IMR-90 (cell line): ENCODE results near the gene RASGRP1. TPM values are rescaled to one million over a fixed set of nuclear protein-coding genes. Genes with fewer than 3 reads are reported as not detected.

Experiments used
- ATAC-seq: fragments of 200-7000 bp; cut with Tn5 transposase; 2 replicates; pipeline ENCODE4 v1.9.1; 2020; ENCODE audit warnings: low read depth, mild to moderate bottlenecking, moderate library complexity
- BruUV-seq: library from RNA; stranded (reverse); fragments of 400-500 nt; replicated peaks from 2 replicates; lab custom pipeline; 2021; lab: Mats Ljungman, UMichigan
- CTCF ChIA-PET: fragments of 300-600 bp; formaldehyde crosslinking; extraction: SDS; loops from one replicate; lab custom pipeline; 2021; ENCODE audit warnings: antibody characterized with exemption; lab: Yijun Ruan, JAX
- POLR2A ChIA-PET: fragments of 300-600 bp; sonication (Branson Sonifier 250); formaldehyde crosslinking; loops from one replicate; lab custom pipeline; 2022; ENCODE audit warnings: antibody characterized with exemption; ENCODE audit not compliant: unreplicated experiment; lab: Charles Lee
- DNase-seq: peaks from one replicate; pipeline ENCODE4 v3.0.0; 2013
- H2AFZ ChIP-seq: replicated peaks from 2 replicates; pipeline ENCODE3; 2013; ENCODE audit warnings: low read length, mild to moderate bottlenecking; ENCODE audit not compliant: poor library complexity
- H2AK5ac ChIP-seq: 2 replicates; pipeline ENCODE4 v1.6.1; 2013; ENCODE audit warnings: low read depth, low read length, inconsistent platforms
- H2AK9ac ChIP-seq: replicated peaks from 2 replicates; pipeline ENCODE3; 2013; ENCODE audit warnings: mild to moderate bottlenecking, low read depth, low read length, moderate library complexity; ENCODE audit not compliant: poor library complexity
- H2BK120ac ChIP-seq: 2 replicates; pipeline ENCODE4 v1.6.1; 2013; ENCODE audit warnings: low read depth, low read length, inconsistent platforms
- H2BK15ac ChIP-seq: 3 replicates; pipeline ENCODE4 v1.6.1; 2013; ENCODE audit warnings: low read depth, low read length, inconsistent platforms
- H2BK20ac ChIP-seq: 2 replicates; pipeline ENCODE4 v1.6.1; 2013; ENCODE audit warnings: low read depth, mild to moderate bottlenecking, inconsistent platforms, low read length, moderate library complexity
- H2BK5ac ChIP-seq: 2 replicates; pipeline ENCODE4 v1.6.1; 2013; ENCODE audit warnings: mild to moderate bottlenecking, low read depth, low read length, inconsistent platforms; ENCODE audit not compliant: poor library complexity, severe bottlenecking
- H3K14ac ChIP-seq: replicated peaks from 2 replicates; pipeline ENCODE4 v1.6.1; 2013; ENCODE audit warnings: low read depth, low read length, inconsistent platforms
- H3K18ac ChIP-seq: 2 replicates; pipeline ENCODE4 v1.6.1; 2013; ENCODE audit warnings: low read depth, low read length, control low read depth
- H3K23ac ChIP-seq: 2 replicates; pipeline ENCODE4 v1.6.1; 2013; ENCODE audit warnings: low read depth, low read length, inconsistent platforms
- H3K27ac ChIP-seq: 2 replicates; pipeline ENCODE4 v1.5.1; 2013; ENCODE audit warnings: mild to moderate bottlenecking, control low read depth, low read length; ENCODE audit not compliant: insufficient read depth
- H3K27me3 ChIP-seq: 2 replicates; pipeline ENCODE4 v1.6.1; 2013; ENCODE audit warnings: low read length; ENCODE audit not compliant: control insufficient read depth, insufficient read depth
- H3K36me3 ChIP-seq: 2 replicates; pipeline ENCODE4 v1.6.1; 2013; ENCODE audit warnings: low read length, mixed read lengths; ENCODE audit not compliant: control insufficient read depth, insufficient read depth
- H3K4ac ChIP-seq: 2 replicates; pipeline ENCODE4 v1.6.1; 2013; ENCODE audit warnings: low read depth, low read length, inconsistent platforms
- H3K4me1 ChIP-seq: 2 replicates; pipeline ENCODE4 v1.6.1; 2013; ENCODE audit warnings: low read length, mixed read lengths; ENCODE audit not compliant: control insufficient read depth, insufficient read depth
- H3K4me2 ChIP-seq: 2 replicates; pipeline ENCODE4 v1.6.1; 2013; ENCODE audit warnings: low read depth, mild to moderate bottlenecking, control low read depth, low read length, moderate library complexity
- H3K4me3 ChIP-seq: 2 replicates; pipeline ENCODE4 v1.5.1; 2013; ENCODE audit warnings: low read depth, mild to moderate bottlenecking, control low read depth, low read length, moderate library complexity; ENCODE audit not compliant: insufficient read depth
- H3K56ac ChIP-seq: 2 replicates; pipeline ENCODE4 v1.6.1; 2013; ENCODE audit warnings: low read length, inconsistent platforms; ENCODE audit not compliant: insufficient read depth; ENCODE audit errors: extremely low read depth
- H3K79me1 ChIP-seq, 2 experiments: 2 replicates each; pipeline ENCODE4 v1.6.1; 2013; ENCODE audit warnings: low read length in 2 of 2, inconsistent platforms in 1 of 2, low read depth in 1 of 2
- H3K9ac ChIP-seq: 2 replicates; pipeline ENCODE4 v1.6.1; 2013; ENCODE audit warnings: low read depth, low read length, control low read depth
- H3K9me1 ChIP-seq: 2 replicates; pipeline ENCODE4 v1.6.1; 2013; ENCODE audit warnings: low read length, inconsistent platforms; ENCODE audit not compliant: insufficient read depth
- H3K9me3 ChIP-seq: 2 replicates; pipeline ENCODE4 v1.6.1; 2013; ENCODE audit warnings: low read length; ENCODE audit not compliant: control insufficient read depth, insufficient read depth
- H4K20me1 ChIP-seq: 2 replicates; pipeline ENCODE4 v1.6.1; 2013; ENCODE audit warnings: low read length, inconsistent platforms; ENCODE audit not compliant: insufficient read depth
- H4K5ac ChIP-seq: 2 replicates; pipeline ENCODE4 v1.6.1; 2013; ENCODE audit warnings: mild to moderate bottlenecking, low read depth, low read length, control low read depth
- H4K8ac ChIP-seq, 2 experiments: 2 replicates each; pipeline ENCODE4 v1.6.1; 2013; ENCODE audit warnings: low read depth in 2 of 2, low read length in 2 of 2, control low read depth in 1 of 2, inconsistent platforms in 1 of 2
- H4K91ac ChIP-seq: 2 replicates; pipeline ENCODE4 v1.6.1; 2013; ENCODE audit warnings: low read depth, low read length, inconsistent platforms; ENCODE audit not compliant: insufficient read depth
- BHLHE40 ChIP-seq: fragments of 150-350 bp; IDR thresholded peaks from 2 replicates; pipeline ENCODE4 v1.6.1; 2016; ENCODE audit warnings: mild to moderate bottlenecking, low read depth, low read length
- CEBPB ChIP-seq: IDR thresholded peaks from 2 replicates; pipeline ENCODE4 v1.6.1; 2012; ENCODE audit warnings: low read depth, low read length, improper control_type of control experiment
- CHD1 ChIP-seq: IDR thresholded peaks from 2 replicates; pipeline ENCODE4 v1.6.1; 2012; ENCODE audit warnings: low read depth, low read length, improper control_type of control experiment
- CTCF ChIP-seq: conservative IDR thresholded peaks from 2 replicates; pipeline ENCODE4 v1.5.1; 2012; ENCODE audit warnings: mild to moderate bottlenecking, low read depth, low read length, improper control_type of control experiment
- ELK1 ChIP-seq: fragments of 150-350 bp; IDR thresholded peaks from 2 replicates; pipeline ENCODE4 v1.6.1; 2016; ENCODE audit warnings: low read depth, mild to moderate bottlenecking, low read length, moderate library complexity, borderline replicate concordance
- FOS ChIP-seq: fragments of 150-350 bp; IDR thresholded peaks from 2 replicates; pipeline ENCODE4 v1.6.1; 2016; ENCODE audit warnings: low read depth, low read length
- MAFK ChIP-seq: IDR thresholded peaks from 2 replicates; pipeline ENCODE4 v1.6.1; 2012; ENCODE audit warnings: low read depth, low read length, improper control_type of control experiment
- MAZ ChIP-seq: IDR thresholded peaks from 2 replicates; pipeline ENCODE4 v1.6.1; 2012; ENCODE audit warnings: low read depth, mild to moderate bottlenecking, low read length, improper control_type of control experiment, moderate library complexity, borderline replicate concordance
- MXI1 ChIP-seq: IDR thresholded peaks from 2 replicates; pipeline ENCODE4 v1.6.1; 2012; ENCODE audit warnings: low read depth, mild to moderate bottlenecking, low read length, moderate library complexity, borderline replicate concordance
- NFE2L2 ChIP-seq: fragments of 150-350 bp; IDR thresholded peaks from 2 replicates; pipeline ENCODE4 v1.6.1; 2016; ENCODE audit warnings: low read depth, mild to moderate bottlenecking, low read length
- POLR2A ChIP-seq: IDR thresholded peaks from 2 replicates; pipeline ENCODE4 v1.6.1; 2012; ENCODE audit warnings: mild to moderate bottlenecking, low read depth, low read length
- RAD21 ChIP-seq: IDR thresholded peaks from 2 replicates; pipeline ENCODE4 v1.6.1; 2012; ENCODE audit warnings: low read length, improper control_type of control experiment
- RCOR1 ChIP-seq: IDR thresholded peaks from 2 replicates; pipeline ENCODE4 v1.6.1; 2012; ENCODE audit warnings: mild to moderate bottlenecking, low read length, improper control_type of control experiment; ENCODE audit not compliant: insufficient replicate concordance
- RFX5 ChIP-seq: IDR thresholded peaks from 2 replicates; pipeline ENCODE4 v1.8.0; 2012; ENCODE audit warnings: low read depth, mild to moderate bottlenecking, low read length, moderate library complexity
- SMC3 ChIP-seq: fragments of 150-350 bp; IDR thresholded peaks from 2 replicates; pipeline ENCODE4 v1.6.1; 2016; ENCODE audit warnings: low read depth, mild to moderate bottlenecking, antibody characterized with exemption, low read length, moderate library complexity
- USF2 ChIP-seq: fragments of 150-350 bp; IDR thresholded peaks from 2 replicates; pipeline ENCODE4 v1.6.1; 2017; ENCODE audit warnings: mild to moderate bottlenecking, antibody characterized with exemption, low read length, low read depth
- WGBS, 2 experiments: methylation state at CpG; one replicate each; pipeline versions ENCODE4 v1.1.5 to v1.1.7; 2013; ENCODE audit warnings: missing lambda C conversion rate in 2 of 2; ENCODE audit not compliant: insufficient read length in 1 of 2; ENCODE audit errors: extremely low coverage in 2 of 2; 5-methylcytosine and 5-hydroxymethylcytosine counted together
- dilution Hi-C: fragments of 300-500 bp; cut with HindIII; formaldehyde crosslinking; loops from one replicate; pipeline ENCODE4 v1.14.3; 2018; ENCODE audit warnings: low sequenced_read_pairs; ENCODE audit not compliant: unreplicated experiment
- in situ Hi-C: fragments of 300-500 bp; cut with MboI; formaldehyde crosslinking; loops from 3 replicates; pipeline ENCODE4 v1.14.3; 2019; ENCODE audit warnings: low sequenced_read_pairs, inconsistent platforms, mixed read lengths
- intact Hi-C: fragments of 100-400 bp; cut with micrococcal nuclease; formaldehyde crosslinking; loops from 2 replicates; pipeline ENCODE4 v1.10.0; 2022
- polyA plus RNA-seq, 3 experiments: library from polyadenylated mRNA; depleted of rRNA; stranded (reverse); fragments of >200 nt; gene quantifications; 2 replicates each; pipeline ENCODE4 v1.2.3, GENCODE V29; 2012; ENCODE audit warnings: low replicate concordance in 1 of 3
- total RNA-seq: library from RNA; depleted of rRNA; stranded (reverse); fragments of >200 nt; gene quantifications from 2 replicates; pipeline ENCODE4 v1.2.3, GENCODE V29; 2012

Gene RASGRP1
- total and polyA plus RNA-seq, 2 of the 4 experiments (the other 2 are of a cell fraction): 1.4 to 3.2 TPM

- Histone ChIP-seq H3K4ac (no peak overlapping the region), H3K9ac (no peak overlapping the region), H2BK20ac (no peak overlapping the region), H2AFZ (no peak overlapping the region), H3K56ac (no peak overlapping the region), H3K4me3 (no peak overlapping the region), H4K20me1 (peaks cover 5% of the 10 kb centered on the region; the same call in 1 of the 2 replicates), H3K36me3 (peaks cover 4% of the 10 kb centered on the region; the same call in 1 of the 2 replicates), H3K4me1 (0 out of 2 replicates have a peak, but pooled peaks cover 1% of the 10 kb centered on the region), H4K91ac (no peak overlapping the region), H4K5ac (no peak overlapping the region), H3K9me1 (peaks cover 21% of the 10 kb centered on the region), H2BK120ac (no peak overlapping the region), H3K79me1 (peaks cover 38 to 73% of the 10 kb centered on the region in 2 experiments), H2BK15ac (no peak overlapping the region), H3K9me3 (no peaks in the 10 kb centered on the region), H2AK9ac (no peak overlapping the region), H3K27ac (no peak overlapping the region), H3K4me2 (peak overlapping the region; percentile 28; the same call in 1 of the 2 replicates), H3K14ac (no peak overlapping the region; the same call in 1 of the 2 replicates), H2AK5ac (0 out of 2 replicates have a peak overlapping the region, but pooled peaks have one; percentile 61), H3K18ac (no peak overlapping the region), H4K8ac (no peak overlapping the region), H3K23ac (peak overlapping the region; percentile 59; the same call in 1 of the 2 replicates), H2BK5ac (peak overlapping the region; percentile 48), H3K27me3 (no peaks in the 10 kb centered on the region)
- TF ChIP-seq NFE2L2 (no peak), ELK1 (no peak), MXI1 (no peak), SMC3 (no peak), USF2 (no peak), RAD21 (no peak), MAZ (no peak), POLR2A (no peak), MAFK (no peak), FOS (no peak), RCOR1 (no peak), CEBPB (no peak), RFX5 (no peak), BHLHE40 (no peak), CTCF (no peak), CHD1 (no peak)
- no peak for DNase-seq
- in situ Hi-C loops: no loop called here
- ChIA-PET POLR2A (no interaction called here), CTCF (interaction anchor here (1.0 to 1.2 kb wide), 2 partner anchors 10 to 20 kb away, joined by 3 to 7 read pairs; no protein-coding TSS in a partner anchor)
- WGBS, 2 experiments: no CpG with 5 or more reads among the region's 3 CpGs
- intact Hi-C loops: no loop called here
- dilution Hi-C loops: no loop called here
- no TSS peak for BruUV-seq
- ATAC-seq: peak; percentile 16; the same call in 1 of the 2 replicates
Measured at GRCh38 chr15:38460543-38460942, 104.1 kb downstream of the RASGRP1 start.
